Renal cortex interstitium (tissue), 11 donors: ENCODE measurements around the gene TYW1B. TPM values are rescaled to one million over a fixed set of nuclear protein-coding genes. Genes with fewer than 3 reads are reported as not detected.
"Not testable (repeated sequence)": the region's sequence is repeated elsewhere in the genome, so short reads cannot be mapped to it uniquely, and the experiment has no call there.

Experiments used
- DNase-seq, 11 donors: peaks; one replicate each; pipeline ENCODE4 v3.0.0-alpha.2; 2013; ENCODE audit warnings: low read depth in 9 of 11, low spot score in 4 of 11; ENCODE audit errors: extremely low read depth in 1 of 11
- polyA plus RNA-seq, 3 donors: library from polyadenylated mRNA; unstranded; fragments of 120-200 nt; gene quantifications; one replicate each; pipeline ENCODE4 v1.2.1, GENCODE V29; 2013; ENCODE audit not compliant: insufficient read length in 3 of 3

Gene TYW1B
- polyA plus RNA-seq, 3 donors: 3.8 to 6.8 (median 4.2) TPM

DNA sequence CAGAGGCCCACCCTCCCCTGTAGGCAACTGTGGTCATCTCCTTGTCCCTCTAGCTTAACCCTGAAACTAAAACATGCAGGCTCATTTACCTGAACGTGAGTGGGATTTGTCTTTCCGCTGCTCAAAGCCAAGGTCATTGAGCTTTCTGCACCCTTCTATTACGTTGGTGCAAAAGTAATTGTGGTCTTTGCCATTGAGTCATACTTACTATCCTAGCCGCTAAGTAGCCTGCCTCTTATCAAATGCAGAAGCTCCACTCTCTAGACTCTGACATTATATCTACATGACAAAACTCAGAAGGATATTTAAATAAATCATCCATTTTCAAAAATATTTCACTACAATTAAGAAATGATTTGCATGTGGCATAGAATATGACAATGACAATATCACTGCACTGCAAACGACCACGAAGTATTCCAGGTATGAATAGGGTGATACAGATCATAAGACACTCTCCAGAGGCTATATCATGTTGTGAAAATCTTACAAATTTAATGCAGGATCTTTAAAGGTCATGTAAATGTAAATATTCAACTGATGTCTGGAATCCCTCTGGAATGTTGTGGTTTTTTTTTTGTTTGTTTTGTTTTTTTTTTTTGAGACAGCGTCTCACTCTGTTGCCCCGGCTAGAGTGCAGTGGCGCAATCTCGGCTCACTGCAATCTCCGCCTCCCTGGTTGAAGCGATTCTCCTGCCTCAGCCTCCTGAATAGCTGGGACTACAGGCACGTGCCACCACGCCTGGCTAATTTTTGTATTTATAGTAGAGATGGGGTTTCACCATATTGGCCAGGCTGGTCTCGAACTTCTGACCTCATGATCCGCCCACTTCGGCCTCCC, 223.0 kb downstream of the TYW1B start:
- DNase-seq: not testable (repeated sequence)

DNA sequence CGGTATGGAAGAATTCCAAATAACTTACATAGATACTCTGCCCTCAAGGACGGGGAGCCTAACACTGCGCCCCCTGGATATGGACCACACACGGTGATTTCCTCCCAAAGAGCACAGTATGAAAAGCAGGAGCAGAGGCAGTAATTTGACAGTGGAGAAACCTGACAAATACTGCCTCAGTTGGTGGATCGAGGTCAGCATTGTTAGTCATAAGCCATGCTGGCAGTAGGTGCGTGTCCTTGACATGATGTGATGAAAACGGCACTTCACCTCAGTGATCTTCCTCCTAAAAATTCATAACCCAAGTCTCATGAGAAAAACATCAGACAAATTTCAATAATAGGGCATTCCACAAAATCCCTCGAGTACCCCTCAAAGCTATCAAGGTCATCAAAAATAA, 224.5 kb downstream of the TYW1B start:
- not testable (repeated sequence) for DNase-seq

GRCh38 chr7:72603073-72603472, 224.9 kb downstream of the TYW1B start:
- no peak for DNase-seq

- DNase-seq: not testable (repeated sequence)
Observed at GRCh38 chr7:72601683-72602082, 226.3 kb downstream of the TYW1B start.

- not testable (repeated sequence) for DNase-seq
Observed at GRCh38 chr7:72590023-72590422, 238.0 kb downstream of the TYW1B start.

- DNase-seq: not testable (repeated sequence)
Observed at GRCh38 chr7:72587267-72587666, 240.7 kb downstream of the TYW1B start.

- DNase-seq: not testable (repeated sequence)
Observed at GRCh38 chr7:72584576-72584975, 243.4 kb downstream of the TYW1B start.

DNA sequence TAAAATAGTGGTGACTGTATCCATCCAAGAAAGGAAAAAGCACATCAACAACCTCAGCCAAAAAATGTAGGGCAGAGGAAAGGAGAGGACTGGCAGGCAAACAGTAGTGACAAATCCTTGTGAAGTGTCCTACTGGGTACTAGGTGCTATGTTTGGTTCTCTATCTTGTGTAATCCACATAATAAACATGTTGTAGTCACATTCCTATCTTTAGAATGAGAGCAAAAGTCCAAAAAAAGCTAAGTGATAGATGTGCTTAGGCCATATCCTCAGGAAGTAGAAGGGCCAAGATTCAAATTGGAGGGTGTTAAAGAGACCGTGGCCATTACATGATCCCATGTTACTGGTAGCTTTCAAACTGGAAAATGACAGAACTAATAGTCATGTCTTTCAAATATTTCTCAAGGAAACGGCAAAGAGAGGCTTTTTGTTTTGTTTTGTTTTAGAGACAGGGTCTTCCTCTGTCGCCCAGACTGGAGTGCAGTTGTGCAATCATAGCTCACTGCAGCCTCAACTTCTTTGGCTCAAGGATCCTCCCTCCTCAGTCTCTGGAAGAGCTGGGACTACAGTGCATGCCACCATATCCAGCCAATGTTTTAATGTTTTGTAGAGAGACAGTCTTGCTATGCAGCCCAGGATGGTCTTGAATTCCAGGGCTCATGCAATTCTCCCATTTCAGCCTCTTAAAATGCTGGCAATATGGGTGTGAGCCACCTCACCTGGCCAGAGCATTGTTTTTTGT, 244.2 kb downstream of the TYW1B start:
- DNase-seq: not testable (repeated sequence)

GRCh38 chr7:72580142-72580770, 247.7 kb downstream of the TYW1B start:
- DNase-seq: peak in 2 of 11 donors; percentile 8 to 20

- DNase-seq: no peak
Observed at GRCh38 chr7:72577107-72577506, 250.9 kb downstream of the TYW1B start.

- not testable (repeated sequence) for DNase-seq
Observed at GRCh38 chr7:72561988-72562387, 266.0 kb downstream of the TYW1B start.

- DNase-seq: not testable (repeated sequence)
Observed at GRCh38 chr7:72559546-72559945, 268.5 kb downstream of the TYW1B start.

DNA sequence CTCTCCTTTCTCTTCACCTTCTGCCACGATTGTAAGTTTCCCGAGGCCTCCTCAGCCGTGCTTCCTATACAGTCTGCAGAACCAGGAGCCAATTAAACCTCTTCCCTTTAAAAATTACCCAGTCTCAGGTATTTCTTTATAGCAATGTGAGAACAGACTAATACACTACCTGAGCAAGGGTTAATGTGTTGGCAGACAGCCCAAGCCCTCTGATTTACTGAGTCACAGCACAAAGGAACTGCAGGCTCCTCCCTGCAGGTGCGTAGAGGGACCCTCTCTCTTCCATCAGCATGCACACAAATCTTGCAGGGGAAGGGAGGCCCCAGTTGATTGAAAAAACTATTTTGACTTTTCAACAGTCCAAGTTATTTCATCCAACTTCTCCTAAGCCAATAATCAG, 271.3 kb downstream of the TYW1B start:
- not testable (repeated sequence) for DNase-seq

DNA sequence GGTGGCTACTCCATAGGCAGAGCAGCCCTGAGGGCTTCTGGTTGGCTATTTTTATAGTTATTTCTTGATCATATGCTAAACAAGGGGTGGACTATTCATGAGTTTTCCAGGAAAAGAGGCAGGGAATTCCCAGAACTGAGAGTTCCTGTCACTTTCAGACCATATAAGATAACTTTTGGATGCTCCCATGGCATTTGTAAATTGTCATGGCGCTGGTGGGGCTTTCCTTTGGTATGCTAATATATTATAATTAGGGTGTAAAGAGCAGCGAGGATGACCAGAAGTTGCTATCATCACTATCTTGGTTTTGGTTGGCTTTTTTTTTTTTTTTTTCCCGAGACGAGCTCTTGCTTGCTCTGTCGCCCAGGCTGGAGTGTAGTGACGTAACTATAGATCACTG, 272.8 kb downstream of the TYW1B start:
- not testable (repeated sequence) for DNase-seq

DNA sequence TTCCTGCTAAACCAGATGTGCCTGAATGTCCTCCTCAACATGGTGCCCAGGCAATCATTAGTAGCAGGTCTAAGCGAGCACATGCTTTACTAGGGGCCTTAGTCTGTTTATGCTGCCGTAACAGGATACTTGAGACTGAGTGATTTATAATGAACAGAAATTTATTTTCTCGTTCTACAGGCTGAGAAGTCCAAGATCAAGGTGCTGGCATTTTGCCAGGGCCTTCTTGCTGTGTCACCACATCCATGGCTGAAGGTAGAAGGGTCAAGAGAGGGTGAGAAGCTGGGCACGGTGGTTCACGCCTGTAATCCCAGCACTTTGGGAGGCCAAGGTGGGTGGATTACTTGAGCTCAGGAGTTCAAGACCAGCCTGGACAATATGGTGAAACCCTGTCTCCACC, 273.6 kb downstream of the TYW1B start:
- not testable (repeated sequence) for DNase-seq

DNA sequence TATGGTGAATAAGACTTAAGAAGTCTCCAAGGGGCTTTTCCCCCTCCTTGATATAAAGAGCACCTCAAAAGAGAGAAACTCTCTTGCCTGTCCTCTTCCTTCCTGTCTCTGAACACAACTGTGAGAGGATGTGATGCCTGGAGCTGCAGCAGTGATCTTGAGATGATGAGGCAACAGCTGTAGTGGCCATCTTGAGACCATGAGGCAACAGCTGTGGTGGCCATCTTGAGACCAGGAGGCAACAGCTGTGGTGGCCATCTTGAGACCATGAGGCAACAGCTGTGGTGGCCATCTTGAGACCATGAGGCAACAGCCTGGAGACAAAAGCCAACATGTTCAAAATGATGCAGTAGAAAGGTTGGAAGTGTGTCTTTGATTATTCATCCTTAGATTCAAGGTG, 277.5 kb downstream of the TYW1B start:
- DNase-seq: not testable (repeated sequence)

GRCh38 chr7:72546586-72547237, 281.3 kb downstream of the TYW1B start:
- not testable (repeated sequence) for DNase-seq

DNA sequence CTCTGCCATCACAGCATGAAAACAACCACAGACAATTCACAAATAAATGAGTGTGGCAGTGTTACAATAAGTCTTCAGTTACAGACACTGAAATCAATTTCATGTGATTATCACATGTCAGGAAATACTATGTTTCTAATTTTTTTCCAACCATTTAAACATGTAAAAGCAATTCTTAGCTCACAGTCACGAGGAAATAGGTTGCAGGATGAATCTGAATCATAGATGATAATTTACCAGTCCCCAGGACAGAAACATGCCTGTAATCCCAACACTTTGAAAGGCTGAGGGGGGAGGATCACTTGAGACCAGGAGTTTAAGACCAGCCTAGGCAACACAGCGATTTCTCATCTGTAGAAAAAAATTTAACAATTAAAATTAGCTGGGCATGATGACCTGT, 283.5 kb downstream of the TYW1B start:
- not testable (repeated sequence) for DNase-seq

DNA sequence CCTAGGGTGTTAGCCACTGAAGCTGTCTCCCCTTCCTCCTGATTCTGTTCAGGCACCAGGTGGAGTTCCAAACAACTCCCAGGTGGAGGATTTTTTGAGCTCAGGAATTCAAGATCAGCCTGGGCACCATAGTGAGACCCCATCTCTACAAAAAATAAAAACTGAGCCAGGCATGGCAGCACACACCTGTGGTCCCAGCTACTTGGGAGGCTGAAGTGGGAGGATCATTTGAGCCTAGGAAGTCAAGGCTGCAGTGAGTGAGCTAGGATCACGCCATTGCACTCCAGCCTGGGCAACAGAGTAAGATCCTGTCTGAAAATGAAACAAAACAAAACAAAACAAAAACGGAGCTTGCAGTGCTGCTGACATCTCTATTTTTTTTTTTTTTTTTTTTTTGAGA, 287.1 kb downstream of the TYW1B start:
- no peak for DNase-seq
